AG08396 (cell line): ENCODE measurements around the gene ISG20.
"Not testable (repeated sequence)": the region's sequence is repeated elsewhere in the genome, so short reads cannot be mapped to it uniquely, and the experiment has no call there.

Experiments
- DNase-seq: peaks from one replicate; pipeline ENCODE4 v3.0.0; 2012; ENCODE audit warnings: low spot score, mixed read lengths

ISG20 gene

GRCh38 chr15:88618686-88619085 lies 20.1 kb upstream of the ISG20 start:
- DNase-seq = no peak

- no peak for DNase-seq
These were observed 19.0 kb upstream of the ISG20 start for GRCh38 chr15:88619796-88620195.

- peak; percentile 99 for DNase-seq
These were observed 17.6 kb upstream of the ISG20 start, which contains the start of gene AEN for GRCh38 chr15:88620995-88621772. Gene AEN, plus strand, starts transcription at chr15:88621340. Its CDS starts 4,870 bp downstream, at chr15:88626210.

- peak; percentile 42 for DNase-seq
These were observed 16.8 kb upstream of the ISG20 start for GRCh38 chr15:88621789-88622604.

GRCh38 chr15:88622605-88622975 lies 16.2 kb upstream of the ISG20 start:
- DNase-seq = no peak

GRCh38 chr15:88623061-88623460 lies 15.8 kb upstream of the ISG20 start:
- DNase-seq = peak; percentile 88

GRCh38 chr15:88623632-88624031 lies 15.2 kb upstream of the ISG20 start:
- DNase-seq = no peak

- no peak for DNase-seq
These were observed 14.5 kb upstream of the ISG20 start for GRCh38 chr15:88624156-88624970.

GRCh38 chr15:88624971-88625490 lies 13.8 kb upstream of the ISG20 start:
- DNase-seq = no peak

- no peak for DNase-seq
These were observed 12.7 kb upstream of the ISG20 start for GRCh38 chr15:88625943-88626741.

- no peak for DNase-seq
These were observed 11.4 kb upstream of the ISG20 start for GRCh38 chr15:88627463-88627862.

GRCh38 chr15:88628018-88628654 lies 10.7 kb upstream of the ISG20 start:
- no peak for DNase-seq

GRCh38 chr15:88629071-88629470 lies 9.7 kb upstream of the ISG20 start:
- DNase-seq = no peak

GRCh38 chr15:88630141-88630721 lies 8.6 kb upstream of the ISG20 start:
- no peak for DNase-seq

GRCh38 chr15:88630798-88631463 lies 7.9 kb upstream of the ISG20 start:
- DNase-seq = no peak

- DNase-seq = no peak
These were observed 7.3 kb upstream of the ISG20 start for GRCh38 chr15:88631464-88632028.

GRCh38 chr15:88632797-88633196 lies 6.0 kb upstream of the ISG20 start:
- DNase-seq = not testable (repeated sequence)

- DNase-seq = no peak
These were observed 4.4 kb upstream of the ISG20 start for GRCh38 chr15:88634449-88634848.

GRCh38 chr15:88635318-88635717 lies 3.5 kb upstream of the ISG20 start:
- DNase-seq = no peak
